RCC 7860 (cell line): ENCODE results near the gene NDC80.
"Not testable (repeated sequence)": the region's sequence is repeated elsewhere in the genome, so short reads cannot be mapped to it uniquely, and the experiment has no call there.

ENCODE experiments used
- DNase-seq: peaks from one replicate; pipeline ENCODE4 v3.0.0-alpha.2; 2015; ENCODE audit warnings: low spot score
- FAIRE-seq: peaks from 2 replicates; lab custom pipeline; 2012; peaks lifted over from hg19 to GRCh38; lab: Jason Lieb, UNC

The NDC80 gene

DNA sequence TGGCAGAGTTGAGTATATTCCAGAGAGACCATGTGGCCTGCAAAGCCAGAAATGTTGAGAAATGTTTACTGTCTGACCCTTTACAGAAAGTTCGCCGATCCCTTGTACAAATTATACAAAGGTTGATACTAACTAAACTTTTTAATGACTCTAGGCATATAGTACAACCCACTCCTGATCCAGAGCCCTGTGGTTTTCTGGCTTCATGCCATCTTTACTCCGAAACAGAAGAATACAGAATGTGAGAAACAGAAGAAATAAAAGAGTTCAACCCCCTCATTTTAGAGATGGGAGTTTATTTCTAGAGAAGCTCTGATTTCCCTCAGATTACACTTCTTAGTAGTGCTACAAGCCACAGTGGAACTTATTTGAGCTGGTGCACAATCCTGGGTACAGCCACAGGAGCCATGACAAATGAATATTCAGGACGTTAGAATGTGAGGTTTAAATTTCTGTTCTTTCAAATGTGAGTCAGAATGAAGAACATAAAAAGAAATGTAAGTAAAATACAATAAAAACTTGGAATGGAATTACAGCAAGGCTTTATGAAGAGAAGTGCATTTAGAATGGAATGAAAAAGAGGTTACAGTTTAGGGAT is 46.1 kb downstream of the NDC80 start:
- FAIRE-seq (no peak), DNase-seq (no peak)

DNA sequence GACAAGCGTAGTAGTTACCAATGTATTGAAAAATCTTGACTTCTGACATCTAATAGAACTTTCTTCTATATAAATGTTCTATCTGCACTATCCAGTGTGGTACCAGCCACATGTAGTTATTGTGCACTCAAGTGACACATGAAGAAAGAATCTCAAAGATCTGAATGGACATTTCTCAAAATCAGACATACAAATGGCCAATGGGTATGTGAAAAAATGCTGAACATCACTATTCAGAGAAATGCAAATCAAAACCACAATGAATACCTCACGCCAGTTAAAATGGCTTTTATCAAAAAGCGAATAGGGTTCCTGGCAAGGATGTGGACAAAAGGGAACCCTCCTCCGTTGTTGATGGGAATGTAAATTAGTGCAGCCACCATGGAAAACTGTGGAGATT is 46.7 kb downstream of the NDC80 start:
- no peak for DNase-seq
- FAIRE-seq: no peak

GRCh38 chr18:2625217-2625616 is 53.9 kb downstream of the NDC80 start:
- no peak for DNase-seq
- no peak for FAIRE-seq

- FAIRE-seq (no peak), DNase-seq (peak; percentile 48)
Observed at GRCh38 chr18:2627821-2628276, 56.5 kb downstream of the NDC80 start.

DNA sequence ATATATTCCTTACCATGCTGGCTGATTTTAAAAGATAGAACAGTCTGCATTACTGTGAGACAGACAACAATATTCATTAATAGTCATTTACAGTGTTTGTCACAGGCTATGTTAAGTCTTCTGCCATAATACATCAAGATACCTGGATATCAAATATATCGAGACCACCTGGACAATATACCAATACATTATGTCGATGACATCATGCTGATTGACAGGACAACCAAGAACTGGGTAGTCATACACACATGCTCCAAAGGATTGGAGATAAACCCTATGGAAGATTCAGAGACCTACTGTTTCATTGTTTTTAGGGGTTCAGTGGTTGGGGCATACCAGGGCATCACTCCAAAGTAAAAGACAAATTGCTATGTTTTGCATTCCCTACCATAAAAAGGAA is 57.6 kb downstream of the NDC80 start:
- DNase-seq (no peak), FAIRE-seq (no peak)

GRCh38 chr18:2635586-2635985 is 64.2 kb downstream of the NDC80 start:
- DNase-seq (no peak), FAIRE-seq (no peak)

DNA sequence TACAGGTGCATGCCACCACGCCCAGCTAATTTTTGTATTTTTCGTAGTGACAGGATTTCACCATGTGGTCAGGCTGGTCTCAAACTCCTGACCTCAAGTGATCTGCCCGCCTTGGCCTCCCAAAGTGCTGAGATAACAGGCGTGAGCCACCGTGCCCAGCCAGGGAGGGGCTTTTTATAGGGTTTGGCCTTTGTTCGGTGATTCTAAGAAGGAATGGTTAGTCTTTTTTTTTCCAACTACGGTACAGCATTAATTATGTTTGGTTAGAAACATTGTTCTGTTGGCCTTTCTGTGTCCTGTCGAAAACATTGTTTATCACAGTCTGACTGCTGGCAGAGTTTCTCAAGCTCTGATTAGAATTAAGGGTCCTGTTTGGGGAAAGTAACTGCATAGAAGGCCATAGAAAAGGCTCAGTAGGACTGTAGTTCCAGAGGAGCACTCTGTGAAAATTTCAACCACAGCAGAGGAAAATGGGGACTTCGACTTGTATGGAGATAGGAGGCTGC is 64.8 kb downstream of the NDC80 start:
- DNase-seq (no peak), FAIRE-seq (no peak)

GRCh38 chr18:2641638-2642037 is 70.3 kb downstream of the NDC80 start:
- FAIRE-seq (no peak), DNase-seq (no peak)

- FAIRE-seq: no peak
- DNase-seq: no peak
Observed at GRCh38 chr18:2642771-2643170, 71.4 kb downstream of the NDC80 start.

- FAIRE-seq (no peak), DNase-seq (no peak)
Observed at GRCh38 chr18:2644535-2644934, 73.2 kb downstream of the NDC80 start.

GRCh38 chr18:2651981-2652380 is 80.6 kb downstream of the NDC80 start:
- DNase-seq (no peak), FAIRE-seq (no peak)

DNA sequence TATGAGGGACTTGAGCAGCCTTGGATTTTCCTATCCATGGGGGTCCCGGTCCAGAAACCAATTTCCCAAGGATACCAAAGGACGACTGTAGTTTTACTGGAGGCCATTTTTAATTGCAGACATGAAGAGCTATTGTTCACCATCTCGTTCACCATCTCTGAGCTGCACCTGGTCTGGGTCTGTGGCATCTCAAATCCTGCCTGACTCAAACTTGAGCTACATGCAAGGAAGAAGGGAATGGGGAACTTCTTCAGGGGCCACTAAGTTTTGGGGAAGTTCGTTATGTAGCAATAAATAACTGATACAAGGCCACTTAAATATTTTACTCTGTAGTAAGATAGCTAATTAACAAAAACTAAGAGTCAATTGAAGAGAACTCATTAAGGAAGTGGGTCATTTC is 82.1 kb downstream of the NDC80 start:
- DNase-seq (no peak), FAIRE-seq (no peak)

- DNase-seq (no peak), FAIRE-seq (no peak)
Observed at GRCh38 chr18:2654169-2654927, 83.0 kb downstream of the NDC80 start.

DNA sequence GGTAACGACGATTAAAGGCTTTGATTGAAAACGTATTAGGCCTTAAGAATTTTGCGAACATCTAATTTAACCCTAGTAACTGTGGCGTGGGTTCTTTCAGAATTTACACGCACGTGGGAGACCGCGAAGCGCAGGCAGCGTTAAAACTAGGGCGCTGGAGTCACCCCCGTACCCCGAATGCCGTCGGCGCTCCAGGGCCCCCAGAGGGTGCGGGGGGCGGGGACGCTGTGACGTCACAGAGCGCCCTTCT is 83.5 kb downstream of the NDC80 start:
- no peak for DNase-seq
- FAIRE-seq: no peak

DNA sequence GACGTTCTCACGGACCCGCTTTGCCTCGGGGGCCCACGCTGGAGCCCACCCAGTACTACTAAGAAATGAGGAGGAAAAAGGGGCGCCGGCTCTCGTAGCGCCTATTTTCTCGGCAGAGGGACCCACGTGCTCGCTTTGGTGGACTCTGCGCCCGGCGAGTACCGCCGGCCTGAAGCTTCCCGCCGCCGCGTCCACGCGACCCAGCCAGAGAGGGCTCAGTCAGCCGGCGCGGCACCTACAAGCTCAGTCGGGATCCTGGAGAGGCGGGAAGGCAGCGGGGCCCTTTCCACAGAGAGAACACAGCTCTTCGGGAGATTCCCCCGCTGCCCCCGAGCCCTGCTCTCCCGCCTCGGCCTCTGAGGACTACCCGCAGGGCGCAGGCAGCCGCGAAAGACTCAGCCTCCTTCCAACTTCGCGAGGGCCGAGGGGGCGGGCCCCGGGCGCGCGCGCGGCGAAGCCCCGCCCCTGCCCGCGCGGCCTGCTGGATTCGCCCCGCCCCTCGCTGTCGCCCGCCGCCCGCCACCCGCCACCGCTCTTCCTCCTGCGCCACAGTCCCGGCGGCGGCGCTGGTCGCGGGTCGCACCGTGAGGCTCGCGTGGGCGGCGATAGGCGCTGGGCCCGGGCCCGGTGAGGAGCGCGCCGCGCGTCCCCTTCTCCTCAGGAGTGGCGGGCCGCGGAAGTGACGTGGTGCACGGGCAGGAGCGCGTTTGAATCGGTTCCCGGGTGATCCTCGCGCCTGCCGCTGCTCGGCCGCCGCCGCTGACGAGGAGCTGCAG is 84.0 kb downstream of the NDC80 start, which contains the start of gene SMCHD1:
TSS of gene SMCHD1 (plus strand) at position 549 of the 776 bp plus-strand sequence. CDS start 350 bp downstream, outside the sequence.
- FAIRE-seq (no peak), DNase-seq (peak; percentile 63)

DNA sequence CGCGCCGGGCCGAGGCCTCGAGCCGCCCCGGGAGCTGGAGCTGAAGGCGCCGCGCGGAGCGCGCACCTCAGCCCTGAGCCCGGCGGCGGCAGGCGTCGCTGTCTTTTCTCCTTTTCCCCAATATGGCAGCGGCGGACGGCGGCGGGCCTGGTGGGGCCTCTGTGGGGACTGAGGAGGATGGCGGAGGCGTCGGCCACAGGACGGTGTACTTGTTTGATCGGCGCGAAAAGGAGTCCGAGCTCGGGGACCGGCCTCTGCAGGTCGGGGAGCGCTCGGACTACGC is 84.5 kb downstream of the NDC80 start:
- FAIRE-seq (no peak), DNase-seq (no peak)

DNA sequence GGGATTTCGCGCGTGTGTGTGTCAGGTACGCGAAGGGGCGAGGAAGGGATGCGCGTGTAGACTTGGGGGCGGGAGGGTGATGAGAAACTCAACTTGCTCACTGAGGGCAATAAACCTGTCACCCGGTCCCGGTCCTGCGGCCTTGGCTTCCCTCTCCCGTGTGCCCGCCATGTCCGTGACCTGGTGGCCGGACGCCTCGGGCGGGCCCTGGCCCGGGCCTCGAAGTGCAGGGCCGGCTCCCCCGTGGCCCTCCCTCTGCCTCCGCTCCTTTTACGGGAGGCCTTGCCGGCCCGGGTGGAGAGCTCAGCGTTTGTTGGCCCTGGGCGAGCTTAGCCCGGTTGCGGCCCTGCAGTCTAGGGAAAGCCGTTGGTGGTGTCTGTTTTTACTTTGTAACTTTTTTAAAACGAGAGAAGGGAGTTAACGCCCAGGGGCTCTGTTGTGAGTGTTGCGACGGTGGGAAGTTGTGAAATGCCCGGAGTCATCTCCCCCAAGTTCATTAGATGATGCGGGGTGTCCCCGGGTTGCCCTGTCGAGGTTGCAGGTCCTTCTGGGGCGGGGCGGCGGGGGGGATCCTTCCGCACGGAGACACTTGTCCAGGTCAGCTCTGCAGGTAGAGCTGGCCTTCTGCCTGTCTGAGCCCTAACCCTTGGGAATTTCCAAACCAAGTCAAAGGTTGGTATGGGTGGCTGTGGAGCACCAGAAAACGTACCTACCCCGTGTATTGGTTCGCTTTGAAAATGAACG is 85.1 kb downstream of the NDC80 start:
- no peak for FAIRE-seq

GRCh38 chr18:2656981-2657512 is 85.7 kb downstream of the NDC80 start:
- no peak for DNase-seq
- FAIRE-seq: no peak

More for the DNA sequence above, 85.1 kb downstream of the NDC80 start:
- DNase-seq: no peak

- DNase-seq (no peak), FAIRE-seq (no peak)
Observed at GRCh38 chr18:2657788-2658458, 86.6 kb downstream of the NDC80 start.

DNA sequence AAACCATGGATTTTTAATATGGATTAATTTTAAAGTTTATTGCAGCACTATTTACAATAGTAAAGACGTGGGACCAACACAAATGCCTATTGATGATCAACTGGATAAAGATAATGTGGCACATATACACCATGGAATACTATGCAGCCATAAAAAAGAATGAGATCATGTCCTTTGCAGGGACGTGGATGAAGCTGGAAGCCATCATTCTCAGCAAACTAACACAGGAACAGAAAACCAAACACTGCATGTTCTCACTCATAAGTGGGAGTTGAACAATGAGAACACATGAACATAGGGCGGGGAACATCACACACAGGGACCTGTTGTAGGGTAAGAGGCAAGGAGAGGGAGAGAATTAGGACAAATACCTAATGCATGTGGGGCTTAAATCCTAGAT is 89.5 kb downstream of the NDC80 start:
- DNase-seq, FAIRE-seq: not testable (repeated sequence)
